GM18868 (cell line): ENCODE data around the gene PCLO.

Experiments used
- ATAC-seq: cut with Tn5 transposase; IDR thresholded peaks from one replicate; pipeline ENCODE4 v1.9.1; 2021; ENCODE audit warnings: mild to moderate bottlenecking, moderate library complexity; ENCODE audit not compliant: unreplicated experiment

Gene PCLO

GRCh38 chr7:82851121-82851520 is 311.6 kb downstream of the PCLO start:
- no peak for ATAC-seq

- ATAC-seq = no peak
Measured at GRCh38 chr7:82841828-82842227, 320.9 kb downstream of the PCLO start.

GRCh38 chr7:82840061-82840460 is 322.6 kb downstream of the PCLO start:
- ATAC-seq = no peak

DNA sequence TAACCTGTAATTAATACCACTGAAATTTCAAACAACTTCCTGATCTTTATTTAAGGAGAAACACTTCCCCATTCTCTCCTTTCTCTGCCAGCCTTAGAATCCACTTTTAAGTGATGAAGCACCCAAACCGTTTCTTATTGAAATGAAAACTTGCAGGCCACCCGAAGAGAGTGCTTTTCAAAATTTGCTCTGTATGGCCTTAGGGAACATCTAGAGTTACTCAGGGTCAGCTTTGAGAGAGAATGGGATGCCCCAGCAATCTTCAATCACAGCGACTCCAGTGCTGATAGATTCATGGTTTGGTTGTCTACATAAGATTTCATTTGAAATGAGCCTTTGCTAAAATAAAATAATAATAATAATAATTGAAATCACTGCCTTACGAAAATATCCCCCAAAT is 323.1 kb downstream of the PCLO start:
- no peak for ATAC-seq

GRCh38 chr7:82839063-82839462 is 323.6 kb downstream of the PCLO start:
- ATAC-seq = no peak

- ATAC-seq = no peak
Measured at GRCh38 chr7:82838314-82838713, 324.4 kb downstream of the PCLO start.

GRCh38 chr7:82823073-82823472 is 339.6 kb downstream of the PCLO start:
- ATAC-seq = no peak

DNA sequence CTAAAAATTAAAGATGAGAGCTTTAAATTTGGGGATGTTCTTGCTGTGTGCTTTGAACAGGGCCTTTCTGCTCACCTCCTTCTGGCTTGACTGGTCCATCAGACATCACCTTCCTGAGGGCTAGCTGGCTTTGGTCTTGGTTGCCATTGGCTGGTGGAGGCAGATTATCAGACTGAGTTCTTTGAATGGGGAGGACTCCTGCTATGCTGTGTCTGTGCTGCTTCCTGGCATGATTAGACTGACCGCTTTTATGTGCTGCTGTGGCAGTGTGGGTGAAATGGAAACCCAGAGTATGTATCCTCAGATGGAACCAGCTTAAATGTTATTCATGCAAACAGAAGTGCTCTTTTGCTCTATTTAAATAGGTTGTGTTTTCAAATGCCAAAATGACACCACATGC is 341.6 kb downstream of the PCLO start:
- ATAC-seq = no peak

DNA sequence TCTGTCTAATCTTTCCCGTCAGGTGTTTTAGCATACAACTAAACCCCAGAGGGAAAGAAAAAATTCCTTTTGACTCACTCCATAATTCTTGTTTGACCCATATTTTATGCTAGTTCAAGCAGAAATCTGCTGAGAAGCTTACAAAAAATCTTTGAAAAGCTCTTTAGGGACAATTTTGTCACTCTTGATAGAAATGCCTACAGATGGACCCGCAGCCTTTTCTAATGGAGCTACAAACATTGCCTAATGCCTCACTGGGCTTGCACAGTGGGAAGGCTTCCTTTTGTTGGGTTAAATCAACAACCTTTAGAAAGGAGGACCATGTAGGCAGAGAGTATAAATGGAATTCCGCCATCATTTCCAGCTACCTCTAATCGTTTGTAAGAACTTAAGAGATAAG is 344.5 kb downstream of the PCLO start:
- ATAC-seq = no peak

- no peak for ATAC-seq
Measured at GRCh38 chr7:82816272-82816671, 346.4 kb downstream of the PCLO start.

GRCh38 chr7:82810558-82811259 is 352.0 kb downstream of the PCLO start:
- ATAC-seq = peak; percentile 97

- ATAC-seq = no peak
Measured at GRCh38 chr7:82808633-82809032, 354.1 kb downstream of the PCLO start.

DNA sequence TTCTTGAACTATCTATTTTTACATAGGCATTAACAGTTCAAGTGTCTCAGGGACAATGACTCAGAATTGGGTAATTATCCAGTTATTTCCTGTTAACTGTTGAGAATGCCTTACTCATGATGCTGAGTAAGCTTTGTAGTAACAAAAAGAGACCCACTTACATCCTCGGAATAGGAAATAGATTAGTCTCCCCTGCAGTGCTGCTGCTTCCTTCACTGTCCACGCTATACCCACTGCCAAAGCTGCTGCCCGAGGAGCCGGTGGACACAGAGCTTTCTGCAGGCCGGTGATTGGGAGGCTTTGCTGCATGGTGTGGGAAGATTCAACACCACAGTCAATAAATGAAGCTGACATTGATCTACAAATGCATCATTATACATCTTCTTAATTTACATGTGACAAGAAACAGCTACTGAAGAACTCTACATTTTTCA is 357.1 kb downstream of the PCLO start:
- ATAC-seq = no peak

- ATAC-seq = no peak
Measured at GRCh38 chr7:82803411-82803810, 359.3 kb downstream of the PCLO start.

- no peak for ATAC-seq
Measured at GRCh38 chr7:82789883-82790609, 372.6 kb downstream of the PCLO start.

DNA sequence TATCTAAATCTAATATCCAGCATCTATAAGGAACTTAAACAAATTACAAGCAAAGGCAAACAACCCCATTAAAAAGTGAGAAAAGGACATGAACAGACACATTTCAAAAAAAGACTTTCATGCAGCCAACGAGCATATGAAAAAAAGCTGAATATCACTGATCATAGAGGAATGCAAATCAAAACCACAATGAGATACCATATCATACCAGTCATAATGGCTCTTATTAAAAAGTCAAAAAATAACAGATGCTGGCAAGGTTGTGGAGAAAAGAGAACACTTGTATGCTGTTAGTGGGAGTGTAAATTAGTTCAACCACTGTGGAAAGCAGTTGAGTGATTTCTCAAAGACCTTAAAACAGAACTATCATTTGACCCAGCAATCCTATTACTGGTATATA is 384.7 kb downstream of the PCLO start:
- ATAC-seq = no peak

DNA sequence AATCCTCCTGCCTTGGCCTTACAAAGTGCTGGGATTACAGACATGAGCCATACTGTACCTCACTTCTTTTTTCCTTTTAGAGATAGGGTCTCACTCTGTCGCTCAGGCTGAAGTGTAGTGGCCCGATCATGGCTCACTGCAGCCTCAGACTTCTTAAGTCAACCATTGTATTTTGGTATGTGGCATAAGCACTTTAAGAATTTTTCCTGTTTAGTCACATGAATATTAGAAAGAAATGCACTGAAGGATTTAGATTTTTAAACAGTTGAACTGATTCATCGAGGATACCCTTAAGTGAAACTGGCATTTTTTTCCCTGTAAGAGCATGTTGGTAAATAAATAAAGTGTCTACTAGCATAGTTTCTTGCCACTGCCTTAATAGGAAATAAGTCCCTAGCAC is 399.8 kb downstream of the PCLO start:
- no peak for ATAC-seq

- no peak for ATAC-seq
Measured at GRCh38 chr7:82760831-82761230, 401.9 kb downstream of the PCLO start.

GRCh38 chr7:82760074-82760473 is 402.6 kb downstream of the PCLO start:
- no peak for ATAC-seq

DNA sequence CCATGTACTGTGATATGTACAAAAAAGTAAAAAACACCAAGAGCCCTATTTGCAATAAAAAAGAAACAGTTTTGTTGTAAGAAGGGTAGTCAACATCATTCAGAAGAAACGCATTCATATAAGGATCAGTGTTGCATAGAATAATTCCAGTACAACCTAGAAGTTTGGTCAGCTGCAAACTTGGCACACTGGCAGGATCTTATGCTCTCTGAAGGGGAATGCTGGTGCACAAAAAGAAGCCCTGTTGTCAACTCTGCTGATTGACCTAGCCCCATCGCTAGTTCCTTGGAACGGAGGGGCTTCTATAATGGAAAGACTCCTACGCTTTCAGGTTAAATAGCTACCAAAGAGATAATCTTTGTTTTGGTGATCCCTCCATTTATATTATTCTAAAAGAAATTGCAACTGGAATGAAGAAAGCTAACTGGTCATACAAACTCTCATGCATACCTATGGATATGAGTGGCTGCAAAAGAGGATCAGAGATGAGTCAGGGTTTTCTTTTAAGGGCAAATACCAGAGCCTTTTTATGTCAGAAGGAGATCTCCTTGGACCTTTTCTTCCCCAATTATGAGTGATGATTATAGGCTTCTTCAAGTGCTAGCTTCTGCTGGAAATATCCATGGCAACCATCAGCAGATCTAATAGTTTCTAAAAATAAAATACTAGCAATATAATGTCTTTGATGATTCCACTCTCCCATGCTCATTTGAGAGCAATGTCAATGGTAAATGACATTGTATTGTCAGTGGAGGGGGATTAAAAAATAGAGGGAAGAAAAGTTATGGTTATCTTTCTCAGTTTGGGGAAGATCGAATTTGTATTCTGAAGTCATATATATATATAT is 406.8 kb downstream of the PCLO start:
- ATAC-seq = no peak

DNA sequence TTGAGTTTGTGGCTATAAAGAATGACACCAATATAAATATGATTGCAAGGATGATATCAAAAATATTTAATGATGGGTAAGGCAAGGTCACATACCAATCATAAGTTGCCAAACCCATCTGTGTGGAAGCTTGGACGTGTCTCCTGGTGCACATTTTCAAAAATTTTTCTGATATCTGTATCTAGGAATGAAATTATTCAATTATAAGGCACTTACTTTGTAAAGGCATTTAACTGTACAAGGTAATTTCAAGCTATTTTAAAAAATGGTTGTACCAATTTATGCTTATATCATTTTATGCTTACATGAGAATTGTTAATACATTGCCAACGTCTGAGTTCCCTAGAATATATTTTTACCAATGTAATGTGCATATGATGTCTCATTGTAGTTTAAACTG is 412.7 kb downstream of the PCLO start:
- no peak for ATAC-seq

DNA sequence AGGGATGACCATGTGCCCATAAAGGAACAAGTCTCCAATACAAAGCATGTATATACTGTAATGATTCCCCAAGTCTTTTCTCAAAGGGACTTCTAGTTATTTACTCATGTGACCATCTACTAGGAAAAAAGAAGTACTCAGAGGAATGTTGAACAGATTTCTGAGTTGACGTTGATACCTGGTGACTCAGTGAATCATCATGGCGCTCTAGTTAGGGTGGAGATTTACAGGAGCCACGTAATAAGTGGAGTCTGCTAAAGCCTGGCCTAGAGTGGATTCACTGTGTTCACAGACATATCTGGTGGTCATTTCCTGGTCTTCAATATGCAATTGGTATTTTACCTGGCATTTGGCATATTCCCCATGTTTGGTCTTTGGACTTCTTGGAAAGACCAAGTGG is 416.9 kb downstream of the PCLO start:
- no peak for ATAC-seq
